ENCODE data around the gene CDCA8.

Gene CDCA8

DNA sequence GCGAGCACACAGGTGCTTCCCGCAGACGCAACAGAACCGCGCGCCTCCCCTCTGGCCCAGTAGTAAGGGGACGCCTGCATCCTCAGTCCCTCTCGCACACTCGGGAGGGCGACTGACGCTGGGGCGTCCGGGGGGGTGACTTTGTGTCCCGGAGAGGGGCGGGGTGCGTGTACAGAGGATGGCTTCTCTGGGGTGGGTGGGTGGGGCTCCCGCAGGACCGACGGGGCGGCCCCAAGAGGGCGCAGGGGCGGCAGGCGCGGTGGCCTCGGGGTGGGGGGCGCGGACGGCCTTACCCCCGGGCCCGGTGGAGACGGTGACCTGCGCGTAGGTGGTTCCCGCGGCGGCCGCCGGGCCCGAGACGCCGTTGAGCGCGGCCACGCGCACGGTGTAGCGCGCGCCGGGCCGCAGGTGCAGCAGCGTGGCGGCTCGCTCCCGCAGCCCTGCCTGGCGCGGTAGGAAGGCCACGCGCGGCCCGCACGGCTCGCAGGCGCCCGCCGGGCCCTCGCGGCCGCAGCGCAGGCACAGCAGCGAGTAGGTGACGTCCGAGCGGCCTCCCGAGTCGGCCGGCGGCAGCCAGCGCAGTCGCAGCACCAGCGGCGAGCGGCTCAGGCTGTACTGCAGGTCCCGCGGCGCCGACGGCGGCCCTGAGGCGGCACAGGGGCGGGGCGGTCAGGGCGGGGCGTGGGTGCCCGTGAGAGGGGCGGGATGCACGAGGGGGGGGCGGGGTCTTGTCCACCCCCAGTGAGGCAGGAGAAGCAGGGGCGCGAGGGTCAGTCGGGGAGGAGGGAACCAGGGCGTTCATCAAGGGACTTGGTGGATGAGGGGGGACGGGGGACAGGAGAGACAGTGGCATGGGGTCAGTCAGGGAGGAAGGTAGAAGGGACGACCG is 60.5 kb downstream of the CDCA8 start:
- Mint-ChIP-seq H3K4me1 (peaks cover 8% of the 10 kb centered on the region), H3K27me3 (peaks cover 64% of the 10 kb centered on the region), H3K27ac (no peak overlapping the region), H3K4me3 (peak overlapping the region; percentile 63), H3K36me3 (no peaks in the 10 kb centered on the region), H3K9me3 (no peaks in the 10 kb centered on the region)
- CTCF ChIA-PET, result no interaction called here
- peak; percentile 33 for DNase-seq

DNA sequence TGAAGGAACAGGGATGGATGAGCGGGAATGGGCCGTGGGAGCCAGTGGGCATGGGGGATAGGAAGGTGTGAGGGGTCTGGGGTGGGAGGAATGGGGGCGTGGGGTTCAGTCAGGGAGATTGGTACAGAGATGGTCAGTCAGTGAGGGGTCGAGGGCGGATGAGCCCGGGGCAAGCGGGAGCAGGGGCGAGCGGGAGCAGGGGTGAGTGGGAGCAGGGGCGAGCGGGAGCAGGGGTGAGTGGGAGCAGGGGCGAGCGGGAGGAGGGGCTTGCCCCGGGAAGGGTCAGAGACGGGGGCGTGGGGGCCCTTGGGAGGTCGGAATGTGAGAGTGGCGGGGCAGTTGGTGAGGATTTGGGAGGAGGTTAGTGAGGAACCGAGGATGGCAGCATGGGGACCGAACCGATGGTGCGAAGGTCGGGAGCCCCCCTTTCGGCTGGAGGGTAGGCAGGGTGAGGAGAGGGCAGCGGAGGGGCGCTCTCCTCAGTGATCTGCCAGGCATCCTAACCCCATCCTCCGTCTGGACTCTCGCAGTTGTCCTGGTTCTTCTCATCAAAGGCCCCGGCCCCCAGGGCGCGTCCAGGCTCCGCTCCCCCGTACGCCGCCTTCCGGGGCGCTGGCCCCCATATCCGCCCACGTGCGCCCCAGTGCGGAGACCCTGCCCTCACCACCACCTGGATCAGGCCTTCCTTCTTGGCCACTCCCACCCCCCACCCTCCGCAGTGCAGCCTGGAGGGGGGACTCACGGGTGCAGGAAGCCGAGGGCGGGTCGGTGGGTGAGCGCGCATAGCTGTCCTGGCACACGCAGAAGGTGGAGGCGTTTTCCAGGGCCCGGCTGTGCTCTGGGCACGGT is 61.4 kb downstream of the CDCA8 start:
- DNase-seq, result no peak
- CTCF ChIA-PET, result no interaction called here
- Mint-ChIP-seq H3K4me3 (peak overlapping the region; percentile 56), H3K4me1 (peaks cover 8% of the 10 kb centered on the region), H3K27me3 (peaks cover 64% of the 10 kb centered on the region), H3K27ac (no peak overlapping the region), H3K9me3 (no peaks in the 10 kb centered on the region), H3K36me3 (no peaks in the 10 kb centered on the region)

DNA sequence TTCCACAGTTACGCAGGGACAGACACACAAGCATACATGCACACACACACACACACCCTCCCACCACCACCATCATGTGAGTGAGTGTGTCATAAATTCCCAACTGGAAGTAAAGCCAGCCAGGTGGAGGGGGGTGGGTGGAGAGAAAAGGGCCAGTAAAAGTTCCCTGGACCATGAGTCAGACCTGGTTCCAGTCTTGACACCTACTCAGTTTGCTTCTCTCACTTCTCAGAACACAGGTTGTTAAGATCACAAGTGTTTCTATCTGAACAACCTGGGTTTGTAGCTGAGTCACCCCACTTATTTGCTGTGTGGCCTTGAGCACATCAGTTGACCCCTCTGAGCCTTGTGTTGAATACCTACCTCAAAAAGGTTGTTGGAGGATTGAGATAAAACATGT is 63.0 kb downstream of the CDCA8 start:
- Mint-ChIP-seq H3K36me3 (no peaks in the 10 kb centered on the region), H3K4me1 (peaks cover 8% of the 10 kb centered on the region), H3K27me3 (peaks cover 61% of the 10 kb centered on the region), H3K4me3 (no peak overlapping the region), H3K27ac (no peak overlapping the region), H3K9me3 (no peaks in the 10 kb centered on the region)
- no peak for DNase-seq
- CTCF ChIA-PET, result no interaction called here

DNA sequence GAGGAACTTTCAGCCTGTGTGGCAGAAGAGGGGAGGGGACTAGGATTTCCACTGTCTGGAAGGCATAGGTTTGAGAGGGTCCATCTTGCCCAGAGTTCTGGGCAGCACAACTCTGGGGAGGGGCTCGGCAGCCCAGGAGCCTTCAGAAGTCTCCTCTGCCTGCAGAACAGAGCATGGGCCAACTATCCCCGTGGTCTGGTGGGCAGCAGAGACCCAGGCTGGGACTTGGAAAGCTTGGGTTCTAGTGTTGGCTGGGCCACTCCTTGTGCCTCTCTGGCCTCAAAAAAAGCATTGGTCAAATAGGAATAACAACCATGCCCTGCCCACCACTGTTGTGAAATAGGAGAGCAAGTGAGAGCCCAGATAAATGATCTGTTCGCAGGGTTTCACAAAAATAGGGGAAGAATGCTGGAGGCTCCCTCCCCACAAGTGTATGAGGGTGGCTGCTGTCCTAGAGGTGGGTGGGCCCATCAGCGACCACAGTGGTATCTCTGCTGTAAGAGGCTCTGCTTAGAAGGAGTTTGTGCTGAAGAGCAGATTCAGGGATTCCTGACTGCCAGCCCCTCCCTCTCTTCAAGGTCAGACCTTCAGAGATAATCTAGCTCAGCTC is 63.7 kb downstream of the CDCA8 start:
- no peak overlapping the region for H3K27ac Mint-ChIP-seq
- no peak for DNase-seq
- H3K36me3 Mint-ChIP-seq, result no peaks in the 10 kb centered on the region
- H3K4me3 Mint-ChIP-seq, result no peak overlapping the region
- peaks cover 55% of the 10 kb centered on the region for H3K27me3 Mint-ChIP-seq
- peaks cover 8% of the 10 kb centered on the region for H3K4me1 Mint-ChIP-seq
- H3K9me3 Mint-ChIP-seq, result no peaks in the 10 kb centered on the region
- CTCF ChIA-PET, result no interaction called here
